Loucy (cell line): ENCODE measurements around the gene PRF1.

ENCODE experiments used
- H2AFZ ChIP-seq: fragments of 200-600 bp; sonication (generic); 2 replicates; pipeline ENCODE4 v1.6.0; 2016; ENCODE audit warnings: antibody characterized with exemption, mild to moderate bottlenecking, low read length, moderate library complexity
- H3F3A ChIP-seq: fragments of 200-600 bp; 2 replicates; pipeline ENCODE4 v1.6.0; 2016; ENCODE audit warnings: antibody characterized with exemption, low read depth, mild to moderate bottlenecking
- H3K27me3 ChIP-seq: fragments of 200-600 bp; sonication (generic); 2 replicates; pipeline ENCODE4 v1.6.1; 2014; ENCODE audit warnings: low read length, mild to moderate bottlenecking; ENCODE audit not compliant: insufficient read depth, poor library complexity, severe bottlenecking
- H3K36me3 ChIP-seq: fragments of 200-600 bp; sonication (generic); 2 replicates; pipeline ENCODE4 v1.6.1; 2016; ENCODE audit warnings: low read length; ENCODE audit not compliant: insufficient read depth
- H3K4me1 ChIP-seq: fragments of 200-600 bp; sonication (generic); 2 replicates; pipeline ENCODE4 v1.5.1; 2014; ENCODE audit warnings: low read length, mild to moderate bottlenecking; ENCODE audit not compliant: insufficient read depth, poor library complexity, severe bottlenecking
- H3K4me2 ChIP-seq: fragments of 200-600 bp; sonication (generic); 2 replicates; pipeline ENCODE4 v1.6.0; 2014; ENCODE audit warnings: antibody characterized with exemption, low read length, low read depth, mild to moderate bottlenecking; ENCODE audit not compliant: poor library complexity, severe bottlenecking
- H3K4me3 ChIP-seq: fragments of 200-600 bp; sonication (generic); 2 replicates; pipeline ENCODE4 v1.5.1; 2014; ENCODE audit warnings: low read length, mild to moderate bottlenecking, mixed read lengths; ENCODE audit not compliant: poor library complexity, severe bottlenecking
- H3K79me2 ChIP-seq: fragments of 200-600 bp; sonication (generic); 2 replicates; pipeline ENCODE4 v1.6.1; 2014; ENCODE audit warnings: low read length; ENCODE audit not compliant: insufficient read depth
- H3K9ac ChIP-seq: fragments of 200-600 bp; sonication (generic); 2 replicates; pipeline ENCODE4 v1.6.0; 2014; ENCODE audit warnings: mild to moderate bottlenecking, low read depth, low read length, moderate library complexity; ENCODE audit not compliant: poor library complexity, severe bottlenecking
- H3K9me2 ChIP-seq: fragments of 200-600 bp; sonication (generic); replicated peaks from 2 replicates; pipeline ENCODE4 v1.6.1; 2016; ENCODE audit warnings: low read depth, low read length, mixed read lengths
- H3K9me3 ChIP-seq: fragments of 200-600 bp; sonication (generic); 2 replicates; pipeline ENCODE4 v1.6.1; 2014; ENCODE audit warnings: mild to moderate bottlenecking, antibody characterized with exemption, low read length, low read depth; ENCODE audit not compliant: insufficient read depth
- H4K20me1 ChIP-seq: fragments of 200-600 bp; sonication (generic); 2 replicates; pipeline ENCODE4 v1.6.0; 2014; ENCODE audit warnings: antibody characterized with exemption, low read length, mild to moderate bottlenecking; ENCODE audit not compliant: insufficient read depth, poor library complexity, severe bottlenecking
- EZH2phosphoT487 ChIP-seq: fragments of 200-600 bp; IDR thresholded peaks from 2 replicates; pipeline ENCODE4 v1.6.1; 2018; ENCODE audit warnings: antibody characterized with exemption, mild to moderate bottlenecking, moderate library complexity, borderline replicate concordance
- TF ChIP-seq, protein P1 (sequence below): fragments of 200-600 bp; sonication (generic); conservative IDR thresholded peaks from 2 replicates; pipeline ENCODE4 v1.5.1; 2014; ENCODE audit warnings: mild to moderate bottlenecking, antibody characterized with exemption, low read length

The PRF1 gene

DNA sequence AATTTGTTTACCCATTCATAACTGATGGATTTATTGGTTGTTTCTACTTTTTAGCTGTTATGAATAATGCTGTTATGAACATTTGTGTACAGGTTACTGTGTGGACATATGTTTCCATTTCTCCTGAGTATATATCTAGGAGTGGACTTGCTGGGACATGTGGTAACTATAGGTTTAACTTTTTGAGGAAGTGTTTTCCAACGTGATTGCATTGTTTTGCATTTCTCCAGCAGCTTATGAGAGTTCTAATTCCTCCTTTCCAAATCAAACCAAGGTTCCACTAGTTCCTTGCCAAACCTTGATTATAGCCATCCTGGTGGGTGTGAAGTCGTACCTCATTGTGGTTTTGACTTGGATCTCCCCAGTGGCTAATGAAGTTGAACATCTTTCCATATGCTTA is 2.6 kb upstream of the PRF1 start:
- TF ChIP-seq, protein P1, sequence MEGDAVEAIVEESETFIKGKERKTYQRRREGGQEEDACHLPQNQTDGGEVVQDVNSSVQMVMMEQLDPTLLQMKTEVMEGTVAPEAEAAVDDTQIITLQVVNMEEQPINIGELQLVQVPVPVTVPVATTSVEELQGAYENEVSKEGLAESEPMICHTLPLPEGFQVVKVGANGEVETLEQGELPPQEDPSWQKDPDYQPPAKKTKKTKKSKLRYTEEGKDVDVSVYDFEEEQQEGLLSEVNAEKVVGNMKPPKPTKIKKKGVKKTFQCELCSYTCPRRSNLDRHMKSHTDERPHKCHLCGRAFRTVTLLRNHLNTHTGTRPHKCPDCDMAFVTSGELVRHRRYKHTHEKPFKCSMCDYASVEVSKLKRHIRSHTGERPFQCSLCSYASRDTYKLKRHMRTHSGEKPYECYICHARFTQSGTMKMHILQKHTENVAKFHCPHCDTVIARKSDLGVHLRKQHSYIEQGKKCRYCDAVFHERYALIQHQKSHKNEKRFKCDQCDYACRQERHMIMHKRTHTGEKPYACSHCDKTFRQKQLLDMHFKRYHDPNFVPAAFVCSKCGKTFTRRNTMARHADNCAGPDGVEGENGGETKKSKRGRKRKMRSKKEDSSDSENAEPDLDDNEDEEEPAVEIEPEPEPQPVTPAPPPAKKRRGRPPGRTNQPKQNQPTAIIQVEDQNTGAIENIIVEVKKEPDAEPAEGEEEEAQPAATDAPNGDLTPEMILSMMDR, result no peak
- no peak for TF ChIP-seq EZH2phosphoT487

DNA sequence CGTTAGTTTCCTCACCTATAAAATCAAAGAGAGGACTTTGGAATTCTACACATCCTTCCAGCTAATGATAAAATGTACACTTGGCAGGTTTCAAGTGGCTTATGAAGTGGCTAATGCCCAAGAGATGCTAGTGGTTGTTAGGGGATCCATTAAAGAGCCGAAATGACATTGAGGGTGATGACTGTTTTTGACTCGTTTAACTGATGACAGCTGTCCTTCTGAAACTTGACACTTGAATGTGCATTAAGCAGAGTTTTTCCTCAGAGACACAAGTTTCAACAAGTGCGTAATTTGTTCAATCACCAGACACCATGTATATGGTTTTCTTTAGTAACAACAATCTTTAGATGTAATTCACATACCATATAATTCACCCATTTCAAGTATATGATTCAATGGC is 1.6 kb upstream of the PRF1 start:
- Histone ChIP-seq H3K27me3 (no peaks in the 10 kb centered on the region), H4K20me1 (peaks cover 10% of the 10 kb centered on the region), H3K9me2 (no peaks in the 10 kb centered on the region), H3K79me2 (peaks cover 33% of the 10 kb centered on the region), H3K4me3 (no peak overlapping the region), H3K4me2 (no peak overlapping the region), H3K36me3 (no peaks in the 10 kb centered on the region), H3K4me1 (peaks cover 42% of the 10 kb centered on the region), H3F3A (no peaks in the 10 kb centered on the region), H3K9ac (peak overlapping the region; percentile 81), H2AFZ (no peak overlapping the region), H3K9me3 (no peaks in the 10 kb centered on the region)
- TF ChIP-seq, protein P1, result no peak
- TF ChIP-seq EZH2phosphoT487, result no peak

More for the DNA sequence above, 2.6 kb upstream of the PRF1 start:
- H3K79me2 ChIP-seq, result peaks cover 24% of the 10 kb centered on the region
- peaks cover 6% of the 10 kb centered on the region for H4K20me1 ChIP-seq
- H3F3A ChIP-seq, result no peaks in the 10 kb centered on the region
- H3K9me3 ChIP-seq, result no peaks in the 10 kb centered on the region
- H3K4me2 ChIP-seq, result no peak overlapping the region
- no peak overlapping the region for H2AFZ ChIP-seq
- H3K9ac ChIP-seq, result no peak overlapping the region
- H3K9me2 ChIP-seq, result no peaks in the 10 kb centered on the region
- no peaks in the 10 kb centered on the region for H3K36me3 ChIP-seq
- peaks cover 35% of the 10 kb centered on the region for H3K4me1 ChIP-seq
- H3K4me3 ChIP-seq, result no peak overlapping the region
- no peaks in the 10 kb centered on the region for H3K27me3 ChIP-seq

DNA sequence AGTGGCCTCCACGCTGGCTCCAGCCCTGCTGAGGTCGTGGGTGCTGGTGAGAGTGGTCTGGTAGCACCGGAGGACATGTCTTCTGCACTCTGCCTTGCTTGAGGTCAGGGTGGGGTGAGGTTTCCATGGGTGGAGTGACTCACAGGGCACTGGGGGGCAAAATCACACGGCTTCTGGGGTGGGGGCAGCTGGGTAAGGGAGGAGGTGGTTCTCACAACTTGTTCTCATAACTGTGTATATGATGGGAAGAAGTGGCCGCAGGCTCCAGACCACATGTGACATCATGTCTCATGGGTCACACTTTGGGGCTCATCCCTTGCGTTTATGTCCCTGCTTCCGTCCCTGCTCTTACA is 884 bp upstream of the PRF1 start:
- Histone ChIP-seq H3K4me1 (peaks cover 42% of the 10 kb centered on the region), H3K4me3 (peak overlapping the region; percentile 78), H3K9me3 (no peaks in the 10 kb centered on the region), H3K4me2 (peak overlapping the region; percentile 84), H3K9ac (peak overlapping the region; percentile 81), H3K36me3 (no peaks in the 10 kb centered on the region; the same call in 1 of the 2 replicates), H3K27me3 (no peaks in the 10 kb centered on the region), H4K20me1 (peaks cover 10% of the 10 kb centered on the region), H3K79me2 (peaks cover 40% of the 10 kb centered on the region), H3K9me2 (no peaks in the 10 kb centered on the region), H3F3A (no peaks in the 10 kb centered on the region), H2AFZ (peak overlapping the region; percentile 53)
- TF ChIP-seq EZH2phosphoT487, result no peak
- TF ChIP-seq, protein P1, result no peak
